Measurements from ENCODE around the gene IKZF2. TPM values are rescaled to one million over a fixed set of nuclear protein-coding genes. Genes with fewer than 3 reads are reported as not detected.

IKZF2 gene
- total and polyA plus RNA-seq, 7 donors = 0.29 to 11.6 (median 3.2) TPM

GRCh38 chr2:213043566-213043965 lies 107.8 kb downstream of the IKZF2 start:
- no peak overlapping the region for H3K4me3 ChIP-seq
- ATAC-seq = no peak
- no peaks in the 10 kb centered on the region for H3K4me1 ChIP-seq
- DNase-seq = no peak
- no peak for TF ChIP-seq CTCF (IDR thresholded peaks at IDR 0.05)
- no peaks in the 10 kb centered on the region for H3K9me3 ChIP-seq
- H3K27me3 ChIP-seq (ENCODE audit: insufficient read depth in 3 of 3, low read length in 2 of 3) = no peaks in the 10 kb centered on the region
- intact Hi-C loops (cut with DNase I) = no loop called here
- no peak overlapping the region for H3K27ac ChIP-seq
- 84 to 98% (median 96%) methylated on average over 3 of the region's 3 CpGs for WGBS, 3 donors
- peaks cover 3 to 8% of the 10 kb centered on the region in 2 donors for H3K36me3 ChIP-seq (ENCODE audit: insufficient read depth in 1 of 2, low read depth in 1 of 2)

GRCh38 chr2:213042262-213042661 lies 109.2 kb downstream of the IKZF2 start:
- no peaks in the 10 kb centered on the region for H3K27me3 ChIP-seq (ENCODE audit: insufficient read depth in 3 of 3, low read length in 2 of 3)
- no peak overlapping the region for H3K27ac ChIP-seq
- intact Hi-C loops (cut with DNase I) = no loop called here
- no peak for DNase-seq
- no peaks in the 10 kb centered on the region for H3K9me3 ChIP-seq
- no peak for TF ChIP-seq CTCF (IDR thresholded peaks at IDR 0.05)
- WGBS, 3 donors = 46 to 75% (median 48%) methylated on average over 4 of the region's 4 CpGs
- H3K4me3 ChIP-seq = no peak overlapping the region
- ATAC-seq = no peak
- H3K36me3 ChIP-seq (ENCODE audit: insufficient read depth in 1 of 2, low read depth in 1 of 2) = peaks cover 3 to 7% of the 10 kb centered on the region in 2 donors
- no peaks in the 10 kb centered on the region for H3K4me1 ChIP-seq

GRCh38 chr2:213036836-213037235 lies 114.6 kb downstream of the IKZF2 start:
- 0 to 36% (median 3%) methylated on average over 1 of the region's 1 CpG for WGBS, 3 donors

GRCh38 chr2:213034585-213034984 lies 116.8 kb downstream of the IKZF2 start:
- no peaks in the 10 kb centered on the region for H3K27me3 ChIP-seq (ENCODE audit: insufficient read depth in 3 of 3, low read length in 2 of 3)
- no peak for ATAC-seq
- intact Hi-C loops (cut with DNase I) = no loop called here
- TF ChIP-seq CTCF (IDR thresholded peaks at IDR 0.05) = no peak
- no peak overlapping the region for H3K27ac ChIP-seq
- 89 to 91% (median 89%) methylated on average over 3 of the region's 3 CpGs for WGBS, 3 donors
- H3K36me3 ChIP-seq (ENCODE audit: insufficient read depth in 1 of 2, low read depth in 1 of 2) = no peaks in the 10 kb centered on the region
- no peak for DNase-seq
- no peaks in the 10 kb centered on the region for H3K4me1 ChIP-seq
- H3K4me3 ChIP-seq = no peak overlapping the region
- no peaks in the 10 kb centered on the region for H3K9me3 ChIP-seq

More at GRCh38 chr2:213036836-213037235, 114.6 kb downstream of the IKZF2 start:
- intact Hi-C loops (cut with DNase I) = no loop called here
- H3K9me3 ChIP-seq = no peaks in the 10 kb centered on the region
- ATAC-seq = no peak
- no peaks in the 10 kb centered on the region for H3K36me3 ChIP-seq (ENCODE audit: insufficient read depth in 1 of 2, low read depth in 1 of 2)
- H3K4me3 ChIP-seq = no peak overlapping the region
- H3K27ac ChIP-seq = no peak overlapping the region
- no peak for TF ChIP-seq CTCF (IDR thresholded peaks at IDR 0.05)
- no peaks in the 10 kb centered on the region for H3K4me1 ChIP-seq
- DNase-seq = no peak
- no peaks in the 10 kb centered on the region for H3K27me3 ChIP-seq (ENCODE audit: insufficient read depth in 3 of 3, low read length in 2 of 3)

GRCh38 chr2:213032607-213033006 lies 118.8 kb downstream of the IKZF2 start:
- Histone ChIP-seq H3K4me3 (no peak overlapping the region), H3K4me1 (no peaks in the 10 kb centered on the region), H3K27ac (no peak overlapping the region), H3K36me3 (ENCODE audit: insufficient read depth in 1 of 2, low read depth in 1 of 2) (no peaks in the 10 kb centered on the region), H3K9me3 (no peaks in the 10 kb centered on the region), H3K27me3 (ENCODE audit: insufficient read depth in 3 of 3, low read length in 2 of 3) (no peaks in the 10 kb centered on the region)
- intact Hi-C loops (cut with DNase I) = no loop called here
- peak in 1 of 4 donors; percentile 32 for ATAC-seq
- DNase-seq = no peak
- no peak for TF ChIP-seq CTCF (IDR thresholded peaks at IDR 0.05)
- WGBS, 3 donors = 93 to 95% (median 93%) methylated on average over 3 of the region's 3 CpGs

Measured in psoas muscle (tissue), 8 donors.